CD4-positive, alpha-beta T cell treated with Interferon alpha-2 for 1 hour (primary cell): ENCODE measurements around the gene SLC23A2.
"Not testable (repeated sequence)": the region's sequence is repeated elsewhere in the genome, so short reads cannot be mapped to it uniquely, and the experiment has no call there.

ENCODE experiments used
- DNase-seq, 2 donors: peaks; one replicate each; pipeline ENCODE4 v3.0.0-alpha.2; 2020 to 2022

SLC23A2 gene

DNA sequence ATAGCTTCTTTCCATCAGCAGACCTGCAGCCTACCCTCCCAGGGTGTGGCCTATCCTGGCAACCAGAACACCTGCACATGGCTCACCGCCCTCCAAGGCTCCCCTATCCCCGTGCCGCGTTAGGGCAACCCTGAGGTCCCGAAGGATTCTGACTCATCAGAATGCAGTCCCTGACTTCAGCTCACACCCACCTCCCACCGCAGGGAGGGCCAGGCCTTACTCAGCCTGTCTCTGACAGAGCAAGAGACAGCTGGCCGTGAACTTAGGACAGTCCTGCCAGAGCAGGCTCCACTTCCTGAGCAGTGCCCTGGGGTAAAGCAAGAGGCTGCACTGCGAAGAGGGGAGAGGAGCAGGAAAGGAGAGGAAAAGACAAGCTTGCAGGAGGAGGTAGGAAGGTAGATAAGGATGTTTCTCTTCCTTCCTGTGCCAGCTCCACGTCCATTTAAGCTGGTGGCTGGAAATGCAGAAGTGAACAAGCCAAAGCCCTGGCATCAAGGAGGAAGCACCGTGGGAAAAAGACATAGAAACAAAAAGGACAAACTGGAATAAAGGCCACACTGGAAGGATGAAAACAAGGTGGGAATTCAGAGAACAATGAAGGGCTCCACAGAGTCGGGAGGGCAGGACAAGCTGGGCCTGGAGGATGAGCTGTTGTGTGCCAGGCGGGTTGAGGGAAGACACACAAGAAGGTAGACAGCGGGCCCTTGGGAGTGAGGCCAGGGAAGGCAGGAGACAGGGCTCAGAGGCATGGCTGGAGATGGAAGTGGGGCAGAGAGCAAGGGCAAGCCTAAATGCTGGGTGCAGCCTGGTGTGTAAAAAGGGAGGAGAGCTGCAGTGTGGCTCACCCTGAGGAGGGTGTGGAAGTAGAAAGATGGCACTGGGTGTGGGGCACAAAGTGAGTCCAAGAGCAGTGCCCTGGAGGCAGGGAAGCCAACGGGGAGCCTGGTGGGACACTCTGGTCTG, 102.7 kb downstream of the SLC23A2 start:
- no peak for DNase-seq

DNA sequence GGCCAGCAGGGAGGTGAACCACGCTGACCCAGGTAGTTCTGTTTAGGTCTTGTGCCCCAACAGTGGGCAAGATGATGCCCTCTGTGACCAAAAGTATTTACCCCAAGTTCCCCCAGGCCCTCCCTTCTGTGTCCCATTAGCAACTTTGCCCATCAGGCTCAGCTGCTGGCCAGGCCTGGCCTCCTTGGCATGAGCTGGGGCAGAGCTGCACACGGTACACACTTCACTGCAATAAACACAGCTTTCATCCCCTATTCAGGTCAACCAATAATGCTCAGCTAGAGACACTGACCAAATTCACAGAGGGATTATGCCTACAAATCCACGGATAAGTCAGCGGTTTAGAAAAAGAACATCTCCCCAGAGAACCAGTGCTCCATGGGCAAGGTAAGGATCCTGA, 103.7 kb downstream of the SLC23A2 start:
- DNase-seq: no peak

DNA sequence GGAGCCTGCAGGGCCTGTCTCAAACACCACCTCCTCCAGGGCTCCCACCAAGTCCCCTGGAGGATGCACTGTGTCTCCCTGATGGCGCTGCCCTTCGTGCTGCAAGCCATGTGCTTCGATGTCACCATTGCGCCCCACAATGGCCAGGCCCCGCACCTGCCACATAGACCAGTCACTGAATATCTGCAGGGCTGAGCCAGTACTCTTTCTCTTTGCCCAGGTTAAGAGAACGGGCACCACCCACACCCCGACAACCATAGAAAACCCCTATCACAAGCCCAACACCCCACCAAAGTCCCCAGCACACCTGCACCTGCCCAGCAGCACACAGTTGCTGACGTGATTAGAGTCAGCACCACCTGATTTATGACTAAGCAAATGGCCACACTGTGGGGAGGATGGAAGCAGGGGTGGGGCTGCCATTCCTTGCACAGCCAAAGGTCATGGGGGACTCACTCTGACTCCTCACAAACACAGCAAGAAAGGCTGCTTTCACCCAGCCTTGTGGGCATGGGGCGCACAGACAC, 104.3 kb downstream of the SLC23A2 start:
- DNase-seq: peak; percentile 12 to 17

DNA sequence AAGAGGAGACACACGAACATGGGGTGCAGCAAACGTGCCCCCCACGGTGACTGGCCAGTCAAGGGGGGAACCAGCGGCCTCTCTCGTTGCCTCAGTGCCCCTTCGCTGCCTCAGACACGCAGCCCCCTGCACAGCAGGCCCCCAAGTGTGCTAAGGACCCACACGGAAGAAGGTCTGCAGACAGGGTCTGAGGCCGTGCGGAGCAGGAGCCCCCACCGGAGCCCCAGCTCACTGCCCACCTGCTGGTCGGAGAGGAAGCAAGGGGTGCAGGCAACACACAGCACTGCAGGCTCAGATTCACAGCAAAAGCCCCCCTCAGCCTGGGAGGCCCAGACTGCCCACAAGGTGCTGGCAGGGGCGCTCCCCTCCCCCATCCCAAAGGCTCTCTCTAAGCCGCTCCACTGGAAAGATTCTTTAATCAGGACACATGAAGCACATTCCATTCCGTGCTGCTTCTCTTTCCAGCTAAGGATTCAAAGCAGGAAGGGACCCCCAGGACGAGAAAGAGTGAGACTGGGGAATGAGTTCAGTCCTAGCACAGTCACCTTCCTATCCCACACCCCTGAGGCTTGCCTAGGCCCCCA, 105.1 kb downstream of the SLC23A2 start:
- no peak for DNase-seq

DNA sequence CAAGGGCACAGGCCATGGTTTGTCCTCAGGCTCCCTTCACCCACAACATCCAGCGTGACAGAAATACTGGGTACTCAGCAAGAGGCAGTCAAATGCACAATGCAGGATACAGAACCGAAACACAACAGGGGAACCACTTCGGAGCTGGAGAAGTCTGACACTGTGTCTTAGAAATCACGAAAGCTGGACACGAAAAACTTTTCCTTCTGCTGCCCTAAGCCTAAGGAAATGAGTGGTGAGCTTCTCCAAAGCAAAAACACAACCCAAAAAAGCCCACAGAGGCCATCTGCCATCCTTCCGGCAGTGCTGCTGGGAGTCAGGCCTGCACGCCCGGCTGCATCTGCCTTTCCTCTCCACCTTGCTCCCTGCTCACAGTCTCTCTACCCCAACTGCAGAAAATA, 106.3 kb downstream of the SLC23A2 start:
- no peak for DNase-seq

DNA sequence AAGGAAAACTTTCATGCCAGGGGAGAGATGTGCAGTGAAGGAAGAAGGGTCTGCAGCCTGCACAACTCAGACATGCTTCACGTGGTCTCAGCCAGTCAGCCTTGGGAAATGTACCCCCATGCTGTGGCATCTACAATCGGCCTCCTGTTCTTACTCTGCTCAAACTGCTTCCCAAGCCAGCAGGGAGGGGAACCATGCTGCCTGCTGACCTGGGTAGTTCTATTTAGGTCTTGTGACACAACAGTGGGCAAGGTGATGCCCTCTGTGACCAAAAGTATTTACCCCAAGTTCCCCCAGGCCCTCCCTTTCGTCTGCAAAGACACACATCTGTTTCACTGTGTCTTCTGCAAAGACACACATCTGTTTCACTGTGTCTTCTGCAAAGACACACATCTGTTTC, 106.9 kb downstream of the SLC23A2 start:
- no peak for DNase-seq

DNA sequence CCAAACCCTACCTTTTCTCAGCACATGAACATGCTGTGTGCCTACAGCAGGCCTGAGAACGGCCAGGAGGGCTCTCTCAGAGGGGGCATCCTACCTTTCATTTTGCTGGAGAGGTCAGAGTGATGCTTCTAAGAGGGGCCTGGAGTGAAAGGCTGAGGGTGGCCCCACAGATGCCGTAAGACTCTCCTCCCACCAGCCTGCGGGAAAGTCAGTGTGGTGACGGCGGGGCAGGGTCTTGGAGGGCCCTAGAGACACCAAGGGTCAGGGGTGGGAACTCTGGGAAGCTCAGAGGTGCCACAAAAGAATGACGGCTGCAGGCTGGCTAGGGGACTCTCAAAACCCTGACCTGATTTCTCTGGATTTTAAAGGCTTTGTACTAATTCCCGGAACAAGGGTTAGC, 107.6 kb downstream of the SLC23A2 start:
- DNase-seq: no peak

DNA sequence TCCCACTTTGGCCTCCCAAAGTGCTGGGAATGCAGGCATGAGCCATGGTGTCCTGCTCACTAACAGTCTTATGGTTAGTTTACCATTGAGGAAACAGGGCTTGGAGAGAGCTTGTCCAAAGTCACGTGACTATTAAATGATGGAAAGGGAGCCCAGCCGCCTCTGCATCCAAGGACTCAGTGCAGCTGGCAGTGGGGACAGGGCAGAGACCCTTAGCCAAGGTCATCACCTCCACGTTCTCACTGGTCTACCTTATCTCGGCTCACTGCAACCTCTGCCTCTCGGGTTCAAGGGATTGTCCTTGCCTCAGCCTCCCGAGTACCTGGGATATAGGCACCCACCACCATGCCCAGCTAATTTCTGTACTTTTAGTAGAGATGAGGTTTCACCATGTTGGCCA, 109.3 kb downstream of the SLC23A2 start:
- DNase-seq: no peak

DNA sequence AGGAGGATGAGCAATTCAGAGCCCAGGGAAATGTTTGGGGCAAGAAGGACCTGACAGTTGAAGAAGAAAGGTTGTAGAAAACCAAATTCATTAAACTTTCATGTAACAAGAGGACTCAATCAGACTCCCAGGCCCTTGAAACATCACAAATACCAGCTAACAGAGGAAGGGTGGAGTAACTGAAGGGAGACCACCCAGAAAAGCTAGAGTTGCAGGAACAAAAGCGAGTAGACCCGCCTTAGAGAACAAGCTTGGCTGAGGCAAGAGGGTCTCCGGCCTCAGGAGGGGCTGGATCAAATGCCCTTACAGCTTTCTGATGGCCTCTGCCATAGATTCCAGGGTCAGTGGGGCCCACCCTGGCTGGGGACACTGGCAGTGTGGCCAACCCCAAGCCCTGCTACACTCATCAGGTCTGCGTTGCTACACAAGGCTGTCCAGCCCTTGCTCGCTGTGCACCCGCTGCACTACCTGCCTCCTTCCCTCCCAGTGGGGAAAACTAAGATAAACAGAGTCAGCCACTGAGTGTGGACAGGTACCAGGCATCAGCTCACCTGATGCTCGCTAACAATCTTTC, 110.0 kb downstream of the SLC23A2 start:
- DNase-seq: no peak

DNA sequence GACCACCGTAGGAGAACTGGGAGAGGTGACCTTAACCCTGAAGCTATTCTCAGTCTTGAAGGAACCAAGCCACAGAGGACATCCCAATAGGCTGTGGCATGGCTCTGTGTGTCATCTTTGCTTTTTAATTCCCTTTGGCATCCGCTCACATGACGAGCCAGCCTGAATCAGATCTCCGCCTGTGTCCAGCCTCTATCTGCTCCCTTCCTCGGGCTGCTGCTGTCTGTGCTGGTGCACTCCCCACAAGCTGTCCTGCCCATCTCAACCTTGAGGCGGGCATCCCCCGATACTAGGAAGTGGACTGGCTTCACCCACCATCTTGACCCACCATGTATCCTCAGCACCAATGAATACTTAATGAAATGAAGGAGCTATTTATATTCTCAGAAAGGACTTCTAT, 111.9 kb downstream of the SLC23A2 start:
- no peak for DNase-seq

DNA sequence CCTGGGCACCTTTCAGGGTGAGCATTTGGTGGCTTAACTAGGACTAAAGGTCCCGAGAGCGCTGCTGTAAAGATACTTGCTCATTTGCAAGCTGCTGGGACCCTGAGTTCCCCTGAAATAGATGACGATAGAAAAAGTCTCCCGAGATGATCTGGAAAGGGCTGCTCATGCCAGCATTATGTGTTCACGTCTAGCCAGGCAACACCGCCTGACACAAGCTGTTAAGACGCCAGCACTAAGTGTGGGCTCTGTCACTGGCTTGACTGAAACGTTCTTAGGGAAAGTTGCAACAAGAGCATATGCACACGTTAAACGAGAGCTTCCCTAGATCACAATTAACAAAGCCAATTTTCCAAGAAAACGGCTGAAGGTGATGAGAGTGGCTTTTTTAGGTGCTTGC, 113.7 kb downstream of the SLC23A2 start:
- DNase-seq: no peak

DNA sequence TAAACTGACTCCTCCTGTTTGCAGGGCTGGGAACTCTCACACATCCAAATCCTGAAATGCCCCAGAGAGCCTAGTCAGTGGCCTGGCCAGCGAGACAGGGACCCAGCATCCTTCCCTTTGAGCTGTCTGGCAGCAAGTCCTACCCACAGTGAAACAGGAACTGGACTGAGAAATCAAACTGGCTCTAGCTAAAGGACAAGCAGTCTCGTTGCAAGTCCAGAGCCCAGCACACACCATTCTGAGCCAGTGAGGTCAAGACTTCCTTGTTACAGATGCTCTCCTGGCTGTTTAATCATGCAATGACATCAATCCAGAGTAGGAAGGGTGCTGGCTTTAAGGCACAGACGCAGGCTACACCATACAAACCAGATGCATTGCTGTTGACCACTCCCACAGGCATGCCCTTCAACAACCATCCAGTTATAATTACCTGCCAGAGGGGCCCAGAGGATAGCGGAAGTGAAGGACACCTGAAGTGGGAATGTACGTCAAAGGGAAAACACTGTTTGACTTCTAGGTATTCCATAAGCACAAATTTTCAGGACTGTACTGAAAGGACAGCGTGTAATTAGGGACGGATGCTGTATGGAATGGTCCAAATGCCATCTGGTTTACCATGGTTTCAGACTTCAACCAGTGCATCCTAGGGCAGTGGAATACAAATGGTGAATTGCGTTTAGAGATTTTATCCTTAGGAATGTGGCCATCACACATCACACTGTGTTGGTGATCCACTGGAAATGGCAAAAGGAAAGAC, 114.4 kb downstream of the SLC23A2 start:
- no peak for DNase-seq

DNA sequence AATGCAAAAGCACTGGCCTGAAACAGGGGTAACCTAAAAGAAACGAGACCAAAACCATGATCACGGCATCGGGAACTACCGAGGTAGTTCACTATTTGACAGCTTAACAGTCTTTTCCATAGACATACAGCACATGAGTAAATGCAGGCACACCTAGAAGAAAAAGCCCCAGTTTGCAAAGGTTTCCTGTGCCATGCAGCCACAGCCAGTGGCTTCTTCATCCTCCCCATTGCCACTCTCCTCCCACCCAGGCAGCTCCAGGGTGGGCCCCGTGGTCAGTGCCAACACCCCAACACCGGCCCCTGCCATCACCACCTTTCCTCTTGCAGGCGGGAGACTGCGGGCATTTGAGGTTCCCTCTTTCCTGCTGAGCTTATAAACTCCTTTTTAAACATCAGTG, 115.4 kb downstream of the SLC23A2 start:
- DNase-seq: no peak

DNA sequence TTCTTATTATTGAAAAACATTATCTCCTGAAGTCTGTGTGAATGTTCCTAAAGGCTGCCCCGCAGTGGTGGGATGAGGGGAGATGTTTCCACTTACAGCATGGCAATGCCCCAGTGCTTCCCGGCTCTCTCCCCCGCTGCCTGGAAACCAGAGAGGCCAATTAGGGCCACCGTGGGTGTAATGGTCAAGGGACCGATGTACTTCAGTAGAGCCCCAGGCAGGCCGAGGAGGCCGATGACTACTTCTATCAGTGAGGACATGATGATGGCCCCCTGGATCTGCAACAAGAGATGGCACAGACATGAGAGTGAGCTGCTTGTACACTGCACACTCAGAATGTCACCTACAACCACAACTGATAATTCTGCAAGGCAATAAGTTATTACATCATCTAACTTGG, 117.8 kb downstream of the SLC23A2 start:
- no peak for DNase-seq

DNA sequence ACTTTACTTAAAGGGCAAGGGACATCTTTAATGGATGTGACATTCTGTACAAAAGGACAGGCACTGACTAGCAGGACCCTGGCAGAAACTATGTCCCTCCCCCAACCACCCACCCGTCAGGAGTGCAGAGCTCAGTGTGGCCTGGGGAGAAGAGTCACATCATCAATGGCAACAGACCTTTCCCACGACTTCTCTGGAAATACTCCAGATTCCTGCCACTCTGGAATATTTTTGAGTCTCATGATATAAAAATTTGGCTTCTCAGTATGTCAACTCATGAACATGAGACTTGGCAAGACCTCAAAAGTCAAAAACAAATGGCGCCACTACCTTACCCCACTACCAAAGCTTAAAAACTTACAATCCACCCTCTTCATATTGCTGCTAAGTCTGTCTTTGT, 118.3 kb downstream of the SLC23A2 start:
- no peak for DNase-seq

DNA sequence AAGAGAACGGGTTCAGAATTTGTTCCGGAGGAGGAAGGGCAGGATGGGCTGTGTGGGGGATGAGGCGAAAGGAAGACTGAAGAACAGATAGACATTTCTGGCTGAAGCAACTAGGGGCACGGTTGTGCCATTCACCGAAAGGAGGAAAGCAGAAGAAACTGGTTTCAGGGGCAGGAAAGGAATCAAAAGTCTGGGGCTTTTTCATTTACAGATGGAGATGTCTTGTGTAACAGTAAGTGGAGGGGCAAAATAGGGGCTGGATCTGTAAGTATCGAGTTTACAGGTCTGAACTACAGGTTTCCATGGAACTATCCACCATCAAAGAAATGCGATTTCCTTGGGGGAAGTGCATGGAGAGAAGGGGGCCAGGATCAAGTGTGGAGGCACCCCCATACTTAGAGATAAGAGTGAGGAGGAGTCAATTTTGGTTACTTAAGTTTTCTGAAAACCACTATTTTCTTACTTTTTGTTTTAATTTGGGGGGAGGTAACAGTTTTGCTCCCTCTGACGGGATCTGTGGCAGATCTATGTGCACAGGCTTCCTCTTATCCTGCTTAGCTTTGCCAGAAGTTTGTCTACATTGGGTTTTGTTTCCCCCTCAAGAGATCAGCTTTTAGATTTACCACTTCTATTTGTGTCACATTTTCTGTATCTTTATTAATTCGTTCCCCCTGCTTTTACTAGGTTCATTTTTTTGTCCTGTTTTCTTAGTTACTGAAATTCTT, 120.1 kb downstream of the SLC23A2 start:
- no peak for DNase-seq

DNA sequence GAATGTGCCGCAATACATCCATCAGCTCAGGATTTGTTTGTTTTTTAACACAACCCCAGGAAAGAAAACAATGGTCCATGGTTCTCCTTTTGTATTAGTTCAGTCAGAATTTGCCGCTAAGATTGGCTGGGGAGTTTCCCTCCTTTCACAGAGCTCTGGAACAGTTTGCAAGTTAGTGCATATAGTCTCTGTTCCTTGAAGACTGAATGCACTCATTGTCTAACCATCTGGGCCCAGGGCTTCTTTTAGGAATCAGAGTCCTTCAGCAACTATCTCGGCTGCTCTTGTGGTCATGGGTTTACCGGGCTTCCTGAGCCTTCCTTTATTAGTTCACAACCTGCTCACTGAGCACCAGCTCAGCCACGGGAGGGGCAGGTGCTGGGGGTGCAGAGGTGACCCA, 121.3 kb downstream of the SLC23A2 start:
- DNase-seq: no peak

DNA sequence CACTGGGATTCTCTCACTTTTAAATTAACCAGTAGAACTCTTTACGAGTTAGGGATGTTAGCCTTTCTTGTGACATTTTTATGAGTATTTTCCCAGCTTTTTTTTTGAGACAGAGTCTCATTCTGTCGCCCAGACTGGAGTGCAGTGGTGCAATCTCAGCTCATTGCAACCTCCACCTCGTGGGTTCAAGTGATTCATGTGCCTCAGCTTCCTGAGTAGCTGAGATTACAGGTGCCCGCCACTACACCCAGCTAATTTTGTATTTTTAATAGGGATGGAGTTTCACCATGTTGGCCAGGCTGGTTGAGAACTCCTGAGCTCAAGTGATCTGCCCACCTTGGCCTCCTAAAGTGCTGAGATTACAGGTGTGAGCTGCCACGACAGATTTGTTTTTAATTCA, 123.2 kb downstream of the SLC23A2 start:
- not testable (repeated sequence) for DNase-seq

DNA sequence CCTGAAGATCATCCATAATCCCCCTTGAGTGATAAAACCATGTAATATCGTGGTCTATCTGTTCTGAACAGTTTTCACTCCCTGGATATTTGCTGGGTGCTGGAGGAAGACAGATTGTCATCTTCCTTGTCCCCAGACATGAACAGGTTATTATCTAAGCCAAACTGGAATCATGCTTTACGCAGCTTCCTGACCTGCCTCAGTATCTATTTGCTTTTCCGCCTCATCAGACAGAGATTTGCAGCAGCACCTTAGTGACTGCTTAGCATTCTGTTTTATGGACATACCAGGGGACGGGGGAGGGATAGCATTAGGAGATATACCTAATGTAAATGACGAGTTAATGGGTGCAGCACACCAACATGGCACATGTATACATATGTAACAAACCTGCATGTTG, 124.6 kb downstream of the SLC23A2 start:
- DNase-seq: no peak

DNA sequence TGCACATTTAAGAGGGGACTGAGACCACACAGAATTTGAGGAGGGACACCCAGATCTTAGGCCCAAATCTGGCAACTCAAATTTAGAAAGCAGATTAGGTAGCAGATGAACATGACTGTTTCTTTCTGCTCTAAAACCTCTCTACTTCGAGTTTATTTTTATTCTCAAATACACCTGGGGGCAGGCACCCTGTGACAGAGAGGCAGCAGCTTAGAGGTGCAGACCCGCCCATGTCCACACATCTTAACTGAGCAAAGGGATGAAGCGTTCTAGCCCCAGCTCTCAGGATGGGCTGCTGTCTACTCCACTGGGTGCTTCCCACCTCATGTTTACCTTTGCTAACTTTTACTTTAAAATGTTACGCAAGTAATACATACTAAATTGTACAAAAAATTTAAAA, 125.0 kb downstream of the SLC23A2 start:
- DNase-seq: no peak

DNA sequence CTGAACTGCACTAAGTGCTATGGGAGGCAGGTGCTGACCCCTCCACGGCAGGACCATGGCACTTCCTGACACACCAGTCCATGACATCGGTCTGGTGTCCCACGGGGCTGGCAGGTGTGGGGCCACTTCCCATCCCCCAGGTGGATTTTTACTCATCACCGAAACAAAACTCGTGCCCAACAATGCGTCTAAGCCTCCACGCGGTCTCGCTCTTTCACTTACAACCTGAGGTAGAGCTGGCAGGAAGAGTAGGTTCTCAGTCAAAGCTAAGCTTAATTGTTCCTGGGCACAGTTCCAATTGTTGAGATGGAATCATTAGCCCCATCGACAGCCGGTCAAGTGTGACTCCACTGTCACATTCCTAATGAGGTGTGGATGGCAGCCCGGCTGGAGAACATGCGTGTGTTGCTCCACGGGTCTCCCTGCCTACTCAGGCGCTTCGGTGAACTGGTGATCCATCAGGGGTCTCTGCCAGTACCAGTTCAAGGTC, 125.7 kb downstream of the SLC23A2 start:
- no peak for DNase-seq

DNA sequence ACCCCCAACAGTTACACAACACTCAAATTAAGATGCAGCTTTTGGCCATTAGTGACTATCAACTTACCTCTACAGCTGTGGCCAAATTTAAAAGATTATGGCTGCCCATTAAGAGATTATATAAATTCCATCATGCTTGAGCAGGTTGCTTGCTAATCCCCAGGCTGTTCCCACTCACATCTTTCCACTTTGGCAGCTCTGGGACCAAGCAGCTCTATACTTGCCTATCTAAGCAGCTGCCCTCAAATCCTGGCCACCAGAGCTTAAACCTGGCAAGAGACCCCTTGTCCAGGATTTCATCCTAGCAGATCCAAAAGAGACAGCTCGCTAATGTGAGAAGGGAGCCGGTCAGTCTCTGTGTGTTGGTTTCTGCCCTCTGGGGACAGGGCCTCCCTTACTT, 127.9 kb downstream of the SLC23A2 start:
- DNase-seq: no peak
